Muscle of back (tissue), 11 donors: ENCODE data around the gene ATE1. TPM values are rescaled to one million over a fixed set of nuclear protein-coding genes. Genes with fewer than 3 reads are reported as not detected.
"Not testable (repeated sequence)": the region's sequence is repeated elsewhere in the genome, so short reads cannot be mapped to it uniquely, and the experiment has no call there.

Experiments
- DNase-seq, 3 donors: peaks; one replicate each; pipeline versions ENCODE4 v3.0.0 to v3.0.0-alpha.2; 2013
- polyA plus RNA-seq, 10 donors: library from polyadenylated mRNA; unstranded; fragments of 120-200 nt; gene quantifications; one replicate each; pipeline ENCODE4 v1.2.1, GENCODE V29; 2013; ENCODE audit not compliant: insufficient read length in 10 of 10

ATE1 gene
- polyA plus RNA-seq, 10 donors: 17.7 to 24.9 (median 20.4) TPM

GRCh38 chr10:121740069-121740468 is 187.8 kb downstream of the ATE1 start:
- no peak for DNase-seq

- DNase-seq: no peak
Observed at GRCh38 chr10:121739114-121739513, 188.7 kb downstream of the ATE1 start.

- DNase-seq: no peak
Observed at GRCh38 chr10:121736315-121737130, 191.3 kb downstream of the ATE1 start.

GRCh38 chr10:121735263-121735662 is 192.6 kb downstream of the ATE1 start:
- DNase-seq: no peak

- DNase-seq: peak in 1 of 3 donors; percentile 39
Observed at GRCh38 chr10:121734589-121735045, 193.2 kb downstream of the ATE1 start.

GRCh38 chr10:121732656-121733445 is 195.0 kb downstream of the ATE1 start:
- no peak for DNase-seq

GRCh38 chr10:121732172-121732571 is 195.7 kb downstream of the ATE1 start:
- no peak for DNase-seq

- no peak for DNase-seq
Observed at GRCh38 chr10:121724282-121724681, 203.5 kb downstream of the ATE1 start.

- DNase-seq: no peak
Observed at GRCh38 chr10:121722665-121723064, 205.2 kb downstream of the ATE1 start.

- DNase-seq: no peak
Observed at GRCh38 chr10:121721257-121721656, 206.6 kb downstream of the ATE1 start.

- DNase-seq: no peak
Observed at GRCh38 chr10:121715969-121716368, 211.9 kb downstream of the ATE1 start.

- no peak for DNase-seq
Observed at GRCh38 chr10:121715076-121715475, 212.8 kb downstream of the ATE1 start.

GRCh38 chr10:121713486-121713885 is 214.3 kb downstream of the ATE1 start:
- DNase-seq: no peak

GRCh38 chr10:121710971-121711370 is 216.9 kb downstream of the ATE1 start:
- DNase-seq: no peak

GRCh38 chr10:121710207-121710606 is 217.6 kb downstream of the ATE1 start:
- DNase-seq: no peak

- DNase-seq: no peak
Observed at GRCh38 chr10:121709675-121710073, 218.2 kb downstream of the ATE1 start.

GRCh38 chr10:121708728-121709674 is 218.8 kb downstream of the ATE1 start:
- DNase-seq: no peak

- DNase-seq: peak in 1 of 3 donors; percentile 72
Observed at GRCh38 chr10:121702351-121703320, 225.2 kb downstream of the ATE1 start.

- no peak for DNase-seq
Observed at GRCh38 chr10:121700416-121700815, 227.4 kb downstream of the ATE1 start.

GRCh38 chr10:121699703-121700102 is 228.1 kb downstream of the ATE1 start:
- DNase-seq: not testable (repeated sequence)
